SKM-1 treated with dmso at 0.1 percent for 144 hours (cell line): Measurements from ENCODE around the gene UNC93B1.
"Not testable (repeated sequence)": the region's sequence is repeated elsewhere in the genome, so short reads cannot be mapped to it uniquely, and the experiment has no call there.

Experiments
- DNase-seq: peaks from one replicate; lab custom pipeline; 2025; ENCODE audit not compliant: unreplicated experiment; lab: John Stamatoyannopoulos, UW

Gene UNC93B1

DNA sequence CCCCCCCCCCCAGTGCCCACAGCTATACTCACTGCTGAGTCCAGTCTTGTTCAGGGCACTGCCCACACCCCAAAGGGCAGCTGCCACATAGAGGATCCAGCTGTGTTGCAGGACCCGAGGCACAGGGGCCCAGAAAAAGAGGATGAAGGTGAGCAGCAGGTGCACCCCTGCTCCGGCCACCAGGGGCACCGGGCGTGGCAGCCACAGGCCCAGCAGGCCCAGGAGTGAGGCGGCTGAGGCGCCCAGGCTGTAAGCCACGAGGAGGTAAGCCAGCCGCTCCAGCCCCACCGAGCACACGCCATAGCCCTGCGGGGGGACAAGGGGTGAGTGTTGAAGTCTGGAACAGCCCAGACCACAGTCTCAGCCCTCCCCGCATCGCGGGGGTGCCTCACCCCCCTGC, 8.3 kb downstream of the UNC93B1 start:
- DNase-seq = not testable (repeated sequence)

GRCh38 chr11:67995129-67995528, 8.8 kb downstream of the UNC93B1 start:
- not testable (repeated sequence) for DNase-seq

DNA sequence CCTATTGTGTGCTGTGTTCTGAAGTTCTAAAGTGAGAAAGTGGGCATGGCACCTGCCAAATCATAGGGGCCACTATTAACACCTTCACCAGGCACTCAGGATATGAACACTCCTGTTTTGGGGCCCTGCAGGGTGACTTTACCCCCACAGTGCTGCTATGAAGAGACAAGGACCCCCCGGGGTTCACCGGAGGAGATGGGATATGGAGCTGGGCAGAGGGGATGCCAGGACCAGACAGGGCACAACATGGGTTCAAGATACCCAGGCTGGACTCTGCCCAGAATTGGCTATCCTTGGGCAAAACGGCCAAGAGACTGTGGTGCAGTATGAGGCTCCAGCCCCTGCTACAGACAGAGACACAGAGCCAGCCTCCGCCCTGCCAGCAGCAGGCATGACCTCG, 9.5 kb downstream of the UNC93B1 start:
- DNase-seq = not testable (repeated sequence)

DNA sequence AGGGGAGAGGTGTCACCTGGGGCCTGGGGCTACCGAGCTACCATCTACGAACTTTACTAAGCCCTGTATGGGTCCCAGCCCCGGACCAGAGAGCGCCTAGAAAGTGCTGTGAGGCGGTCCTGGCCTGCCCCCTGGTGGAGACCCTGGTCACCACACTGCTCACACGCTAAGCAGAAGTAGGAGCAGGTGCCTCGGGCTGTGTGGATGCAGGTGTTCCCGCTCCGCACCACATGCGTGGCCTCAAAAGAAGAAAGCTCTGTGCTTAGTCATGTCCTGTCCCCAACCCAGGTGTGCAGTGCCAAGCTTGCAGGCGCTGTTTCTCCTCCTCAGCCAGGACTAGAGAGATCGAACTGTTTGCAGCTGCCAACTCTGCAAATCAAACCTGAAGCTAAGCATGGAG, 10.1 kb downstream of the UNC93B1 start:
- not testable (repeated sequence) for DNase-seq

DNA sequence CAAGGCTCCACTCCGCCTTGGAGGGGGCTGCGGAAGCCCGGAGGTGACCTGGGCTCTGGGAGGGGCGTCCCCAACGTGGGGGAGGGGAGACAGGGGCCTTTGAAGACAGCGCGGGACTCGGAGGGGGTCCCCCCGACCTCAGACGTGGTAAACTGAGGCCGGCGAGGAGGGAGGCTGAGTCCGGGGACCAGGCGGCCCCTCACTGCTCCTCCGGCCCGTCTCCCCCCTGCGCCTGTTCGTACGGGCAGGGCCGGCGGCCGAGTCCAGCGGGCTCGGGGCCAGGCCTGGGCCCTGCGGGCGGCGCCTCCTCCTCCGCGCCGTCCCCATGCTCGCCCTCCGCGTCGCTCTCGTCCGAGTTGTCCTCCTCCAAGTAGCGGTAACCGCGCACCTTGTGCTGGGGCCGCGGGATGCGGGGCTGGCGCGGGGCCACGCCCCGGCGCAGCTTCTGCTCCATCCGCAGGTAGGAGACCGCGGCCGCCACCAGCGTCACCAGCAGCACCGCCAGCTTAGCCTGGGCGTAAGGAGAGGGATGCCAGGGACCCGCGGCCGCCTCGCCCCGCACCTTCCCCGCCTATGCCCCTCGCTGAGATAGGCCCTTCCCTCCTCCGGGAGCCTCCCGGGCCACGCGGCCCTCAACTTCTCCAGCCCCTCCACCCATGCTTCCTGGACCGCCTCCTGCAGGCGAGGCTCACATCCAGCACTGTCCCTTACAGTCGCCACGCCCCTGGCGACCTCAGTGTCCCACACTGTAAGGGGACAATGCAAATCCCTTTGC, 12.4 kb downstream of the UNC93B1 start:
- DNase-seq = not testable (repeated sequence)

DNA sequence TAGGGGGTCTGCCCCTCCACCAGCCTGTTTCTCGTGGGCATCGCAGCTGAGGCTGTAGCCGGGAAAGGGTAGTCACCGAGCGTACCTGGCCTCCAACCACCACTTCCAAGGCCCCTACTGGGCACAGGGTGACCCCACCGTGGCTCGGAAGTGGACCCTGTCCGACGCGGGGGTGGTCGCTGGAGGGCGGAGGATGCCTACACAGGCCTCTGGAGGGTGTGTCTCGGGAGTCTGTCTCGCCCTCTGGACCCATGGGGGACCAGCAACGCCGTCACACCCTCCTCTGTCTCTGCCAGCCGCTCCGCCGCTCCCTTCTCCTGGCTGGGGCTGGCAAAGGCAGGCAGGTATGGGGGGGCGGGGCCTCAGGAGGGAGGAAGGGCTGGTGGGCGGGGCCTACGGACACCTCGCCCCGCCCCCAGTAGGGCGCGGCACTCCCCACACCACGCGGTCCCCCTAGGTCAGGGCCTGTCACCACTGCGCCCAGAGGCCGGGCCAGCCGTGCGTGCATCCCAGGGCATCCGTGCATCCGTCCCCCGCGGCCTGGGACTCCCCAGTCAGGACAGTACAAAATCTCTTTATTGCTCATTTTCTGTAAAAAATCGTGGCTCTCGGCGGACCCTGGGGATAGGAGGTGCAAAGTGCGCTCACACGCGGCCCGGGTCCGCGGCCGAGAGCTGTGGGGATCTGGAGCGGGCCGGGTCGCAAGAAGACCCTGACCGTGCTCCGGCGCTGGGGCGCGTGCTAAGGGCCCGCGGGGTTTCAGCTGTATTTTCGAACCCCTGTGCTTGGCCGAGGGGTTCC, 13.2 kb downstream of the UNC93B1 start:
- DNase-seq = not testable (repeated sequence)

GRCh38 chr11:67985302-67985701, 18.6 kb downstream of the UNC93B1 start:
- DNase-seq = not testable (repeated sequence)

DNA sequence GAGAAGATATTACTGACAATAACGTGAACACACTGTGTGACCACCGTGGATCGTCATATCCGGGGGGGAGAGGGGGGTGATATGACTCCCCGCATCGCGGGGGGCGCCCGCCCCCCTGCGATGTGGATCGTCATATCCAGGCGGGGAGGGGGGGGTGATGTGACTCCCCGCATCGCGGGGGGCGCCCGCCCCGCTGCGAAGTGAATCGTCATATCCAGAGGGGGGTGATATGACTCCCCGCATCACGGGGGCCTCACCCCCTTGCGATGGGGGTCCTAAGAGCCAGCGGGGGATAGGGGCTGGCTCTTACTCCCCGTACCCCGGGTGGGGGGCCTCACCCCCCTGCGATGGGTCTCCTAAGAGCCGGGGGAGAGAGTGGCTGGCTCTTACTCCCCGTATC, 19.9 kb downstream of the UNC93B1 start:
- DNase-seq = no peak

GRCh38 chr11:67982255-67982857, 21.5 kb downstream of the UNC93B1 start:
- DNase-seq = not testable (repeated sequence)

GRCh38 chr11:67981226-67981625, 22.7 kb downstream of the UNC93B1 start:
- not testable (repeated sequence) for DNase-seq

GRCh38 chr11:67978766-67979418, 25.0 kb downstream of the UNC93B1 start:
- DNase-seq = not testable (repeated sequence)

- DNase-seq = not testable (repeated sequence)
Measured at GRCh38 chr11:67974746-67975145, 29.2 kb downstream of the UNC93B1 start.

DNA sequence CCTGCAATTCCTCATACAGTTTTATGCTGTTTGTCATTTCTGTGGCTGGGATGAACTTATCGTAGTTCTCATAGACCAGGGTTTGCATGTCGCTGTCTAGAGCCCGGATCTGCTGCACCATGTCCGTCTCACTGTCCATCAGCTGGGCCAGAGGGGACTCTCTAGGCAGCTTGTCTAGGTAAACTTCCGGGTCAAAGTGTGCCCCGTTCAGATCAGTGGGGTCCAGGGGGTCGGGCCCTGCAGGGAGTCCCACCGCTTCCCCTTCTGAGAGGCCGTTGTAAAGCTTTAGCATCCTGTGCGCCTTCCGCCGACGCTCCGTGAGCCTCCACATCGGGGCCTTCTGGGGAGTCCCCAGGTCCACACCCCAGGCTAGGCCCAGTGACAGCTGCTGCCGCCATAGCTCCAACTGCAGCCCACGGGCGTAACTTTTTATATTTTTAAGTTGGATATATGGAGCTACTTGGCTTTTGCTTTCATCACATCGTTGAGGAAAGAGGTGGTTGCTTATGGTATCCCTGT, 38.0 kb downstream of the UNC93B1 start:
- not testable (repeated sequence) for DNase-seq

DNA sequence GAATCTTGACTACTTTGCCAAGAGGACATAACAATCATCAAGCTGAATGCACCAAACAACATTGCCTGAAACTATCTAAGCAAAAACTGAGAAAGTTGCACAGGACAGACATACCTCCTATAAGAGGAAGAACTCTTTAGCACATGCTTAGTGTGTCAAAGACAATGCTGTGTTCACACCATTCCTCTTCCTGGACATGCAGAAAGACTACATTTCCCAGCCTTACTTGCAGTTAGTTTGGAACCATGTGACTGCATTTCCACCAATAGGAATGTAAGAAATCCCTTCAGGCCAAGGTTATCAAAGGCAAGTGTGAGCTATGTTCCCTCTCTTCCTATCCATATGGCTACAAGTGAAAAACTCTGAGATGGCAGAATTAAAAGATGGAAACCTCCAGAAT, 39.2 kb downstream of the UNC93B1 start:
- not testable (repeated sequence) for DNase-seq

GRCh38 chr11:67963879-67964278, 40.0 kb downstream of the UNC93B1 start:
- not testable (repeated sequence) for DNase-seq

DNA sequence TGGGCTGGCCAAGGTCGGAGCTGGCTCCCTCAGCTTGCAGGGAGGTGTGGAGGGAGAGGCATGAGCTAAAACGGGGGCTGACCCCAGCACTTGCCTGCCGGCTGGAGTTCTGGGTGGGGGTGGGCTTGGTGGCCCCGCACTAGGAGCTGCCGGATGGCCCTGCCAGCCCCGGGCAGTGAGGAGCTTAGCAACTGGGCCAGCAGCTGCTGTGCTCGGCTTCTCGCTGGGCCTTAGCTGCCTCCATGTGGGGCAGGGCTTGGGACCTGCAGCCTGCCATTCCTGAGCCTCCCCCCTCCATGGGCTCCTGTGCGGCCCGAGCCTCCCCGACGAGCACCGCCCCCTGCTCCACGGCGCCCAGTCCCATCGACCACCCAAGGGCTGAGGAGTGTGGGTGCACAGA, 40.7 kb downstream of the UNC93B1 start:
- not testable (repeated sequence) for DNase-seq

DNA sequence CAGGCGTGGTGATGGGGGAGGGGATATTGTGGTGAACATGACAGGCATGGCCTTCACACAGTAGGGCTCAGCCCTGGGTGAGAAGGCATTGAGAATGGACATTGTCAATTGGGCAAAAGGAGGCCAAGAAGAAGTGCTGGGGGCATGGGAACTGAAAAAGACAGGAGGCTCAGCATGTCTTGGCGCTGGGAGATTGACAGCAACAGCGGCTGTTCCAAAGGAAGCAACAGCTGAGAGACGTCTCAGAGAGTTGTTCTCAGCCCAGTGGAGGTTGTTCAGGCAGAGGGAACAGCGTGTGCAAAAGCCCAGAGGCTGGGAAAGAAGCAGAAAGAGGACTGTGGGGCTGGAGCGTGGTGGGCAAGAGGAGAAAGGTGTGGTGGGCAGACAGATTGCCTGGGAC, 47.7 kb downstream of the UNC93B1 start:
- not testable (repeated sequence) for DNase-seq

- DNase-seq = peak; percentile 48
Measured at GRCh38 chr11:67955461-67956007, 48.4 kb downstream of the UNC93B1 start.

DNA sequence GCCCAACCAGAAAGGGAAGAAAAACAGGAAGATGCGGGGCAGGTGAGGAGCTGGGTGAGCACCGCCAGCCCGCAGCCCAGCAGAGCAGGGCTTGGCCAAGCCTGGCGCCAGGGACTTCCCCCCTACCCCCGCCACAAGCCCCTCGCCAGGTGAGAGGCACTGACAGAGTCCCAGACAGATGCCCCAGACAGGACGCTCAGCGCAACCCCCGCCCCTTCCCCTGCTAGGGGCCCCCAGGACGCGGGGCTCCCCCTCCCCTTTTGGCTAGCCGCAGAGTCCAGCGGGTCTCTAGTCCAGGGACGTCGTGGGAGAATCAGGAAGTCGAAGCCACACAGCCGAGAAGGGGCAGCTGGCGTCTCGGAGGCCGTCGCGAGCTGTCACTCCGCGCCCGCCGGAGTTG, 48.9 kb downstream of the UNC93B1 start:
- DNase-seq = not testable (repeated sequence)

DNA sequence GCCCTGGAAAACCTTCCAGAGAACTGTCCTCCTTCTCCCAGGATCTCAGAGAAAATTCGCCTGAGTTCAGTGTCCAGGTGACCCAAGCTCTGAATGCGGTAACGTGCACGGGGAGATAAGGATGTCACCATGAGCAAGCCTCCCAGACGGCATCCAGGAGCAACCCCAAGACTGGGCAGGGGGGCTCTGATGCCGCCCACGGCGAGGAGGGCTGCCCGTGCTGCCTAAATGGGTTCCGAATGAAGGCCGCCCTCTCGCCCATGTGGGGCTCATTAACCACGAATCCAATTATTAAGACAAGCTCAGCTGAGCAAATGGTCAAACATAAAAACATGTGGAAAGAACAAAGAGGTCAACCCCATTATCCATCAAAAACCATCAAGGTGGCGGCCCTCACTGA, 49.6 kb downstream of the UNC93B1 start:
- not testable (repeated sequence) for DNase-seq

DNA sequence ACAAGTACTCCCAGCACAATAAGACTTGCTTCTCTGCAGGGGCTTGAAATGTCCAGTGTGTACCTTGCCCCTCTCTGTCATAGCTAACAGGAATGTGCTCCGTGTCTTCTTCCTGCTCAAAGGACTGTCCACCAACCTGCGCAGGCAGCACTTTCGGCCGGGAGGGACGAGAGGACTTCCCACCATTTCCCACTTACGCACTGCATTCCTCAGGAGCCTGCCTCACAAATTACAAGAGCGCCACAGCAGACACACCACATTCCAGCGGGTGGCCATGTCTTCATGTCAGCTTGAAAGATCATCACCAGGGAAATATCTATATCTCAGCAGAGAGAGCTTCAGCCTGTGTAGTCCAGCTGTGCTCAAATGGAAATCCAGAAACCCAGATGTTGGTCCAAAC, 53.2 kb downstream of the UNC93B1 start:
- DNase-seq = not testable (repeated sequence)
